ENCODE results near the gene DNMT3B. TPM values are rescaled to one million over a fixed set of nuclear protein-coding genes. Genes with fewer than 3 reads are reported as not detected.

The DNMT3B gene
- total and polyA plus RNA-seq, 9 of the 15 experiments (the other 6 are each of a cell fraction or from before 2014, with no cell fraction given) = 9.3 to 74.8 (median 49.1) TPM

GRCh38 chr20:32823078-32823477, 60.9 kb downstream of the DNMT3B start:
- Histone ChIP-seq H3K9me1 (ENCODE audit: control insufficient read depth, insufficient read depth, low read length) (peaks cover 4% of the 10 kb centered on the region), H2AFZ (ENCODE audit: low read depth, low read length) (no peak overlapping the region), H3K36me3 (ENCODE audit: control insufficient read depth, insufficient read depth, low read length) (peaks cover 52% of the 10 kb centered on the region), H3K4me3 (no peak overlapping the region), H3K4me1 (replicated peaks in 1 of 2; ENCODE audit: control insufficient read depth in 2 of 2, insufficient read depth in 2 of 2, low read length in 2 of 2) (peaks cover 26 to 29% of the 10 kb centered on the region in 2 experiments), H3K9ac (ENCODE audit: insufficient read depth in 1 of 2, low read depth in 2 of 2, low read length in 2 of 2) (peak overlapping the region in 1 of 2 experiments; percentile 29; a peak in 1 of 4 replicates), H3K9me3 (replicated peaks; ENCODE audit: control insufficient read depth, insufficient read depth, low read depth, low read length) (no peaks in the 10 kb centered on the region), H3K4me2 (ENCODE audit: insufficient read depth, low read length) (peak overlapping the region; percentile 31; the same call in 1 of the 2 replicates), H4K20me1 (replicated peaks; ENCODE audit: control insufficient read depth, insufficient read depth, low read length) (peaks cover 39% of the 10 kb centered on the region), H3K79me2 (ENCODE audit: control insufficient read depth, insufficient read depth, low read length) (peaks cover 74% of the 10 kb centered on the region), H3K27ac (ENCODE audit: extremely low read depth, low read depth, low read length) (no peak overlapping the region), H3K27me3 (ENCODE audit: control insufficient read depth in 2 of 2, insufficient read depth in 2 of 2, low read length in 2 of 2) (no peaks in the 10 kb centered on the region)
- peak; percentile 23 for ATAC-seq
- WGBS (ENCODE audit: insufficient coverage, low coverage, missing lambda C conversion rate) = 75% methylated on average over 3 of the region's 3 CpGs
- intact Hi-C loops (cut with micrococcal nuclease) = no loop called here
- DNase-seq (ENCODE audit: extremely low read depth in 1 of 4, low spot score in 3 of 4) = peak in 1 of 4 experiments; percentile 27
- in situ Hi-C loops (cut with MboI) = no loop called here
- BruUV-seq (replicated peaks) = no TSS peak
- ChIA-PET POLR2A (interaction anchor here (0.6 to 4.0 kb wide), 5 partner anchors 13 to 182 kb away, joined by 3 to 21 read pairs (median 4); no protein-coding TSS in a partner anchor), CTCF (ENCODE audit: low intra/inter-chr PET ratio) (no interaction called here)
- no peak for FAIRE-seq
- TF ChIP-seq POU5F1 (IDR thresholded peaks at IDR 0.05; ENCODE audit: borderline replicate concordance, low read depth, low read length, partially characterized antibody) (no peak), FOSL1 (tag; conservative IDR thresholded peaks at IDR 0.05) (0 out of 2 replicates have a peak, but pooled peaks have one; percentile 44), EWSR1 (IDR thresholded peaks at IDR 0.05; ENCODE audit: borderline replicate concordance, low read depth, partially characterized antibody) (no peak), CREB1 (IDR thresholded peaks at IDR 0.05) (no peak), CREB1 (CRISPR knock-in tag; IDR thresholded peaks at IDR 0.05) (0 out of 2 replicates have a peak, but pooled peaks have one; percentile 25), HMBOX1 (IDR thresholded peaks at IDR 0.05) (peak; percentile 72), RBM34 (IDR thresholded peaks at IDR 0.05; ENCODE audit: borderline replicate concordance, insufficient read depth, low read length) (no peak), CREB3L1 (IDR thresholded peaks at IDR 0.05; ENCODE audit: borderline replicate concordance, low read depth) (no peak), TFAP4 (CRISPR knock-in tag; IDR thresholded peaks at IDR 0.05; ENCODE audit: borderline replicate concordance) (0 out of 2 replicates have a peak, but pooled peaks have one; percentile 21), SNRNP70 (optimal IDR thresholded peaks at IDR 0.05; ENCODE audit: low read depth, low read length) (no peak), BRCA1 (IDR thresholded peaks at IDR 0.05) (no peak), BRCA1 (CRISPR knock-in tag; IDR thresholded peaks at IDR 0.05) (peak; percentile 58; the same call in 1 of the 2 replicates), TAF15 (IDR thresholded peaks at IDR 0.05; ENCODE audit: low read depth, low read length) (no peak), RBM15 (IDR thresholded peaks at IDR 0.05; ENCODE audit: insufficient read depth, low read length) (no peak), GABPB1 (CRISPR knock-in tag; IDR thresholded peaks at IDR 0.05) (0 out of 2 replicates have a peak, but pooled peaks have one; percentile 20), KLF13 (tag; IDR thresholded peaks at IDR 0.05; ENCODE audit: borderline replicate concordance, low read depth) (no peak)

Data from K562 (cell line).